DOHH2 (cell line): ENCODE results near the gene SLC6A12.
A peak's percentile ranks its signal among the peaks of the same experiment; 100 is the strongest.

Experiments
- H3F3A ChIP-seq: fragments of 200-600 bp; sonication (generic), shearing (Covaris generic); 2 replicates; pipeline ENCODE4 v1.6.0; 2016; ENCODE audit warnings: antibody characterized with exemption, mild to moderate bottlenecking; ENCODE audit not compliant: control insufficient read depth, insufficient read depth
- H3K27ac ChIP-seq: fragments of 200-600 bp; sonication (generic); 2 replicates; pipeline ENCODE4 v1.5.1; 2014; ENCODE audit warnings: low read depth, mild to moderate bottlenecking, low read length, moderate library complexity
- H3K27me3 ChIP-seq: fragments of 200-600 bp; sonication (generic); 2 replicates; pipeline ENCODE4 v1.6.1; 2014; ENCODE audit warnings: mild to moderate bottlenecking, low read length, mixed read lengths; ENCODE audit not compliant: control insufficient read depth
- H3K36me3 ChIP-seq: fragments of 200-600 bp; sonication (generic); 2 replicates; pipeline ENCODE4 v1.6.1; 2014; ENCODE audit warnings: mild to moderate bottlenecking, low read length, moderate library complexity, mixed read lengths; ENCODE audit not compliant: control insufficient read depth
- H3K4me1 ChIP-seq: fragments of 200-600 bp; sonication (generic); 2 replicates; pipeline ENCODE4 v1.6.1; 2014; ENCODE audit warnings: mild to moderate bottlenecking, low read length, mixed read lengths; ENCODE audit not compliant: control insufficient read depth
- H3K4me2 ChIP-seq: fragments of 200-600 bp; sonication (generic); 2 replicates; pipeline ENCODE4 v1.6.0; 2014; ENCODE audit warnings: mild to moderate bottlenecking, low read length, moderate library complexity
- H3K4me3 ChIP-seq: fragments of 200-600 bp; sonication (generic); 2 replicates; pipeline ENCODE4 v1.5.1; 2014; ENCODE audit warnings: mild to moderate bottlenecking, low read length, mixed read lengths
- H3K79me2 ChIP-seq: fragments of 200-600 bp; sonication (generic); 2 replicates; pipeline ENCODE4 v1.6.1; 2014; ENCODE audit warnings: mild to moderate bottlenecking, low read length, mixed read lengths; ENCODE audit not compliant: control insufficient read depth
- H3K9me2 ChIP-seq: fragments of 200-600 bp; sonication (generic); replicated peaks from 2 replicates; pipeline ENCODE4 v1.6.1; 2014; ENCODE audit warnings: mild to moderate bottlenecking, low read length, mixed read lengths; ENCODE audit not compliant: control insufficient read depth
- H3K9me3 ChIP-seq: fragments of 200-600 bp; sonication (generic); 2 replicates; pipeline ENCODE4 v1.6.1; 2014; ENCODE audit warnings: antibody characterized with exemption, low read length, mixed read lengths; ENCODE audit not compliant: control insufficient read depth, insufficient read depth
- H4K20me1 ChIP-seq: fragments of 200-600 bp; sonication (generic); 2 replicates; pipeline ENCODE4 v1.6.0; 2014; ENCODE audit warnings: low read depth, mild to moderate bottlenecking, antibody characterized with exemption, low read length, moderate library complexity; ENCODE audit not compliant: control insufficient read depth, insufficient read depth
- EZH2phosphoT487 ChIP-seq: fragments of 200-600 bp; sonication (generic); IDR thresholded peaks from 2 replicates; pipeline ENCODE4 v1.6.1; 2017; ENCODE audit warnings: borderline replicate concordance, mild to moderate bottlenecking, antibody characterized with exemption, low read length, moderate library complexity, mixed read lengths
- TF ChIP-seq, protein P1 (sequence below): fragments of 200-600 bp; sonication (generic); IDR thresholded peaks from one replicate; pipeline ENCODE4 v1.5.1; 2014; ENCODE audit warnings: antibody characterized with exemption, mild to moderate bottlenecking, low read depth, low read length; ENCODE audit not compliant: poor library complexity, severe bottlenecking

SLC6A12 gene

DNA sequence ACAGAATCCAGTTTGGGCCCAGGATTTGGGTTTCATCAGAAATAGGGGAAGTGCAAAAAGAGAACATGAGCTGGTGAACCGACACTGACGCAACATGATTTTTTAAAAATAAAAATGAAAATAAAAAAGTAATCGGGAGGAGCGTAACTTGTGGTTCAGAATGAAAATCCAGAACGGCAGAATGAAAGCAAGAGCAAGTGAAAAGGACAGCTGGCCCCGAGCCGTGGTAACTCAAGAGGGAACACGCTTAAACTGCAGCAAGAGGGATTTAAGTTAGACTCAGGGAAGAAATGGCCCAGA lies 1.6 kb downstream of the SLC6A12 start:
- Histone ChIP-seq H3K27ac (no peak overlapping the region), H3K4me2 (peak overlapping the region; percentile 10), H3K4me3 (no peak overlapping the region)

DNA sequence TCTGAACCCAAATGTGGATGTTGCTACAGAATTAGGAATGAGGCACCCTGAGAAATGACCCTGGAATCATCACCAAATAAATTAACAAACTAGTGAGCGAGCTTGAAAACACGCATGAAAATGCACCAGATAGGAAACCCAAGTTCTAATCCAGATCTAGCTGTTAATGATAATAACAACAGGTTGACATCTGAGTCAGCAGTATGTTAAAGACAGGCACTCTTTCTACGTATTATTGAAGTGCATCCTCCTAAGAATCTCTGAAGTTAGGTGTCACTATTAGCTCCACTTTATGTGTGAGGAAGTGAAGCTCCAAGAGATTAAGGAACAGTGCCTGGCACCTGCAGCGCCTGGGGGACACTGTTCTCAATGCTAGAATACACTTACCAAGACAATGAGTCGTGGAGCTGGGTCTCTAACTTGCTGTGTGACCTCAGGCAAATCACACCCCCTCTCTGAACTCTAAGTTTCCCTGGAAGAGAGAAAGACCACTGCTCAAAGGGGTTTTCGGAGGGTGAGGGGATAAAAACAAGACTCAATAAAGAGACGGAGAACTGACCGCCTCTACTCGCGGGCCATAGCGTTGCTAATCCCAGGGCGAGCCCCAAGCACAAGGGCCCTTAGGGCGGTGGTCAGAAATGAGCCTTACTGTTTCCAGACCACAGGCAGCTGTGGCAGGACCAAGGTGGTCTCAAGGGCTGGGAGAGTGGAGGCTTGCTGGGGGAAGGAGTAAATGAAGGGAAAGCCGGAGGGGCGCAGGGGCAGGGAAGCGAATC lies 2.1 kb downstream of the SLC6A12 start:
- no peaks in the 10 kb centered on the region for H3K79me2 ChIP-seq
- peaks cover 47% of the 10 kb centered on the region for H3K27me3 ChIP-seq
- H3K36me3 ChIP-seq = no peaks in the 10 kb centered on the region
- TF ChIP-seq, protein P1, sequence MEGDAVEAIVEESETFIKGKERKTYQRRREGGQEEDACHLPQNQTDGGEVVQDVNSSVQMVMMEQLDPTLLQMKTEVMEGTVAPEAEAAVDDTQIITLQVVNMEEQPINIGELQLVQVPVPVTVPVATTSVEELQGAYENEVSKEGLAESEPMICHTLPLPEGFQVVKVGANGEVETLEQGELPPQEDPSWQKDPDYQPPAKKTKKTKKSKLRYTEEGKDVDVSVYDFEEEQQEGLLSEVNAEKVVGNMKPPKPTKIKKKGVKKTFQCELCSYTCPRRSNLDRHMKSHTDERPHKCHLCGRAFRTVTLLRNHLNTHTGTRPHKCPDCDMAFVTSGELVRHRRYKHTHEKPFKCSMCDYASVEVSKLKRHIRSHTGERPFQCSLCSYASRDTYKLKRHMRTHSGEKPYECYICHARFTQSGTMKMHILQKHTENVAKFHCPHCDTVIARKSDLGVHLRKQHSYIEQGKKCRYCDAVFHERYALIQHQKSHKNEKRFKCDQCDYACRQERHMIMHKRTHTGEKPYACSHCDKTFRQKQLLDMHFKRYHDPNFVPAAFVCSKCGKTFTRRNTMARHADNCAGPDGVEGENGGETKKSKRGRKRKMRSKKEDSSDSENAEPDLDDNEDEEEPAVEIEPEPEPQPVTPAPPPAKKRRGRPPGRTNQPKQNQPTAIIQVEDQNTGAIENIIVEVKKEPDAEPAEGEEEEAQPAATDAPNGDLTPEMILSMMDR = no peak
- no peak for TF ChIP-seq EZH2phosphoT487
- H3K9me3 ChIP-seq = no peaks in the 10 kb centered on the region
- H3K27ac ChIP-seq = no peak overlapping the region
- H4K20me1 ChIP-seq = no peaks in the 10 kb centered on the region
- H3F3A ChIP-seq = no peaks in the 10 kb centered on the region
- H3K9me2 ChIP-seq = no peaks in the 10 kb centered on the region
- H3K4me2 ChIP-seq = 0 out of 2 replicates have a peak overlapping the region, but pooled peaks have one; percentile 10
- peaks cover 27% of the 10 kb centered on the region for H3K4me1 ChIP-seq
- no peak overlapping the region for H3K4me3 ChIP-seq

More for the DNA sequence above, 1.6 kb downstream of the SLC6A12 start:
- no peaks in the 10 kb centered on the region for H3K9me3 ChIP-seq
- H3K79me2 ChIP-seq = no peaks in the 10 kb centered on the region
- no peaks in the 10 kb centered on the region for H3K9me2 ChIP-seq
- no peaks in the 10 kb centered on the region for H3K36me3 ChIP-seq
- H3F3A ChIP-seq = no peaks in the 10 kb centered on the region
- H3K4me1 ChIP-seq = peaks cover 27% of the 10 kb centered on the region
- no peak for TF ChIP-seq EZH2phosphoT487
- TF ChIP-seq, protein P1 = no peak
- H4K20me1 ChIP-seq = no peaks in the 10 kb centered on the region
- peaks cover 48% of the 10 kb centered on the region for H3K27me3 ChIP-seq

DNA sequence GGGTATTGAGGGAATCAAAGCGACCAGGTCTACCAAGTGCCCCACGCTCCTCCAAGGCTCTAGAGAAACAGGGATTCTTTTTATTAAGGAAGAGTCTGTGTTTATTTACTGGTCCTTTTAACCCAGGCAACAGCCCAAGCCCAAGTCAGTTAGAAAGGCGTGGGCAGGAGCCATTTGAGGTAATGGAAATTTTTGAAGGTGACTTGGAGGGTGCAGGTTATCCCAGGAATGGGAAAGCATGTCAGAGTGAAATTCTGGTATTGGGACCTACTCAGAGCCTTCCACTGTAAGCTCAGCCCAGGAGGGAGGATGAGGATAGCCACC lies 2.9 kb downstream of the SLC6A12 start:
- no peaks in the 10 kb centered on the region for H3F3A ChIP-seq
- no peaks in the 10 kb centered on the region for H3K9me3 ChIP-seq
- TF ChIP-seq EZH2phosphoT487 = no peak
- TF ChIP-seq, protein P1 = no peak
- H3K27ac ChIP-seq = no peak overlapping the region
- peaks cover 43% of the 10 kb centered on the region for H3K27me3 ChIP-seq
- no peaks in the 10 kb centered on the region for H4K20me1 ChIP-seq
- no peak overlapping the region for H3K4me3 ChIP-seq
- no peaks in the 10 kb centered on the region for H3K9me2 ChIP-seq
- H3K36me3 ChIP-seq = no peaks in the 10 kb centered on the region
- H3K4me2 ChIP-seq = no peak overlapping the region
- peaks cover 27% of the 10 kb centered on the region for H3K4me1 ChIP-seq
- no peaks in the 10 kb centered on the region for H3K79me2 ChIP-seq
